WI38 (cell line): ENCODE results near the gene NLGN1.
"Not testable (repeated sequence)": the region's sequence is repeated elsewhere in the genome, so short reads cannot be mapped to it uniquely, and the experiment has no call there.

Source experiments
- H3K4me3 ChIP-seq: 2 replicates; pipeline ENCODE4 v1.5.1; 2011; ENCODE audit warnings: low read depth, mild to moderate bottlenecking, control low read depth, low read length
- TF ChIP-seq, protein P1 (sequence below): IDR thresholded peaks from 2 replicates; pipeline ENCODE4 v1.5.1; 2012; ENCODE audit warnings: low read depth, mild to moderate bottlenecking, control low read depth, low read length

The NLGN1 gene

DNA sequence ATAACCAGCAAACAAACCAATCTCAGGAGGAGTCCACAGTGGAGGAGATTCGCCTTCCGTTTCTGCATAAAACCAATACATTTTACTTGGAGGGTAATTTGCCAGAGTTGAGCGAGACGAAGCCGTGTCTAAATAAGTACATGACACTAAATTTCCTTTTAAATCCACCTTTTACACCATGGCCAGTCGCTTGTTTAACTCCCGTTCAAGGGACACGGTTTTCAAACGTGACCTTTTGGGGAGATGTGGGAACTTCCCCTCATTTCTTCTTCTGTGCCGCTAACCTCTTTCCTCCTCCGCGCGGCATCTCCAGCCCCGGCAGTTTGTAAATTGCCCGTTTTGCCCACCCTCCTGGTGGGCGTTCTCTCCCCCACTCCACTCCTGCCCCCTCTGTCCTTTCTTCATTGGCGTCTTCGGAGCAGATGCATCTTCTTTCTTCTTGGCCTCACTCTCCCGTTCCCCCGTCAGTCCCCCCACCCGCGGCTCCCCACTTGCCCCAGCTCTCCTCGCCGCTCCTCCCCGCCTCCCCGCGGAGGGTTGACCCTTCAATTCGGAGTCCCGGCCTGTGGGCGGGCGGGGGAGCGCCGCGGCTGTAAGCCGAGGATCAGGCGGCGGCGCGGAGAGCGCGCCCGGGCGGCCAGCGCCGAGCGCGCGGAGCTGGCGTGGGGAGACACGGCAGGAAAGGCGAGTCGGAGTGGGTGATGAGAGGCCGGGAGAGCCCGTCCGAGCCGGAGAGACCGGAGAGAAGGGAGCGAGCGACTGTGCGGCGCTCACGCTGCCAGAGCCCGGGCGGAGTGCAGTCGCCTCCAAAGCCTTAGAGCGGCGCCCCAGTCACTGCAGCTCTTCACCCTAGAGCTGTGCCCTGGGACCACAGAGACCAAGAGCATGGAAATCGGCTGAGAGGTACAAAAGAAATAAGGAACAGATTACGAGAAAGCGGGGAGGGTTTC, at the start of gene NLGN1:
Gene NLGN1 (plus strand): TSS at position 584 of the 950 bp plus-strand sequence.
- TF ChIP-seq, protein P1, sequence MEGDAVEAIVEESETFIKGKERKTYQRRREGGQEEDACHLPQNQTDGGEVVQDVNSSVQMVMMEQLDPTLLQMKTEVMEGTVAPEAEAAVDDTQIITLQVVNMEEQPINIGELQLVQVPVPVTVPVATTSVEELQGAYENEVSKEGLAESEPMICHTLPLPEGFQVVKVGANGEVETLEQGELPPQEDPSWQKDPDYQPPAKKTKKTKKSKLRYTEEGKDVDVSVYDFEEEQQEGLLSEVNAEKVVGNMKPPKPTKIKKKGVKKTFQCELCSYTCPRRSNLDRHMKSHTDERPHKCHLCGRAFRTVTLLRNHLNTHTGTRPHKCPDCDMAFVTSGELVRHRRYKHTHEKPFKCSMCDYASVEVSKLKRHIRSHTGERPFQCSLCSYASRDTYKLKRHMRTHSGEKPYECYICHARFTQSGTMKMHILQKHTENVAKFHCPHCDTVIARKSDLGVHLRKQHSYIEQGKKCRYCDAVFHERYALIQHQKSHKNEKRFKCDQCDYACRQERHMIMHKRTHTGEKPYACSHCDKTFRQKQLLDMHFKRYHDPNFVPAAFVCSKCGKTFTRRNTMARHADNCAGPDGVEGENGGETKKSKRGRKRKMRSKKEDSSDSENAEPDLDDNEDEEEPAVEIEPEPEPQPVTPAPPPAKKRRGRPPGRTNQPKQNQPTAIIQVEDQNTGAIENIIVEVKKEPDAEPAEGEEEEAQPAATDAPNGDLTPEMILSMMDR, result no peak

DNA sequence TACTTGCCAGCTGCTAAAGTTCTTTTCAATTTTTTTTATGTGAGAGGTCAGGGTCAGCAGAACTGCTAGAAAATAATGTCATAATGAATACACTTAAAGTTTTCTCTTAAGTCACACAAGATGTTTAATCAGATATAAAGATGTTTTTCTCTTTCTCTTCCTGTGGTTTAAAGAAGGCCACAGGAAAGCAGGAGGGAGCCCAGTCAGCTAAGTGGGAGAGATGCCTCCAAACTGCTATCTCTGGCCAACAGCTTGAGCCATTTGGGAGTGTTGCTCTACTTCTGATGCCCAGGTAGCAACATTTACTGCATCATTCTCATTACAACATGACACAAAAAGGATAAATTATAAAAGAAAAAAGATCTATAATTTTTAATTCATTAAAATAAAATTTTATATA, 45.7 kb upstream of the NLGN1 start:
- H3K4me3 ChIP-seq, result no peak overlapping the region
- TF ChIP-seq, protein P1, result no peak

More for the DNA sequence above, at the start of gene NLGN1:
- peak within 1 kb of the TSS; percentile 80 for H3K4me3 ChIP-seq

DNA sequence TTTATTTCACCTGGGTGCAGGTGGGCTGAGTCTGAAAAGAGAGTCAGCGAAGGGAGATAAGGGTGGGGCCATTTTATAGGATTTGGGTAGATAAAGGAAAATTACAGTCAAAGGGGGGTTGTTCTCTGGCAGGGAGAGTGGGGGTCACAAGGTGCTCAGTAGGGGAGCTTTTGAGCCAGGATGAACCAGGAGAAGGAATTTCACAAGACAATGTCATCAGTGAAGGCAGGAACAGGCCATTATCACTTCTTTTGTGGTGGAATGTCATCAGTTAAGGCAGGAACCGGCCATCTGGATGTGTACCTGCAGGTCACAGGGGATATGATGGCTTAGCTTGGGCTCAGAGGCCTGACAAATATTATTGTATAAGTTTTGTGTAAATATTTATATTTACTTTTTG, 44.4 kb upstream of the NLGN1 start:
- H3K4me3 ChIP-seq, result not testable (repeated sequence)

DNA sequence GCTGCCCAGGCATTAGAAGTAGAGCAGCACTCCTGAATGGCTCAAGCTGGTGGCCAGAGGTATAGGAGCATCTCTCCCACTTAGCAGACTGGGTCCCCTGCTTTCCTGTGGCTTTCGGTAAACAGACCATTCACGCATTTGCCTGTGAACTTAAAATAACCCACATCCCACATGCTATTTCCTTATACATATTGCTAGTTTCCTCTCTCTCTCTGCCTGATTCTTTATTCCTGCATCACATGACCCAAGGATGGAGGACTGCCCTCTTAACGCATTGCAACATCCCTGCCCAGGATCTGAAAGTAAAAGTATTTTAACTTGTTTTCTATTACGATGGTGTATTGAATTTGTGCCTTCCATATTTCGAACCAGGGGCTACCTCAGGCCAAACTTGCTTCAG, 43.4 kb upstream of the NLGN1 start:
- H3K4me3 ChIP-seq, result peak overlapping the region; percentile 8
- TF ChIP-seq, protein P1, result no peak

DNA sequence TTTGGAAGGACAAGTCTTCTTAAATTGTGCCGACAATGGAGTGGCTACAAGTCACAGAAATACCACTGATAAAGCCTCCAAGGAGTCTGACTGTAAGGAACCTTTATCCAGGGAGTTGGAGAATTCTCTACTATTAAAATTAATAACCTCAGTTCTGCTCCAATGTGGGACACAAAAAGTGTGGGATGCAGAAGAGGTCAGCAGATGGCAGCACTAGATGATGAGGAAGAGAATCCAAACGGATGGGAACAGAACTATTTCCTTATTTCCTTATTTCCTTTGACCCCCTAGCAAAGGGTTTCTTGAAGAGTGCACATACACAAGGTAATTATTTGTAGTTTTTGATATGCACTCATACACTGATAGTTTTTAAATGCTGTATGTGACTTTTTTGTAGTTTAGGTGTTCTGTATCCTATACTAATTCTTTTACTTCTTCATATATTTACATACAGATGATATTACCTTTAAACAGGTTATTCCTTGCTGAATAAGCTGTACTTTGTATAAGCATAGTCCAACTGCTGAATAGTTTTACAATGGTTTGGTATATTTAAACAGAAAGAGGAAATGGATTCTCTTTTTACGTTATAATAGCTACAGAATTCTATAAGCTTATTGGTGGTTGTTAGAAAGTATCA, 25.6 kb upstream of the NLGN1 start:
- no peak overlapping the region for H3K4me3 ChIP-seq
- TF ChIP-seq, protein P1, result peak; percentile 37

DNA sequence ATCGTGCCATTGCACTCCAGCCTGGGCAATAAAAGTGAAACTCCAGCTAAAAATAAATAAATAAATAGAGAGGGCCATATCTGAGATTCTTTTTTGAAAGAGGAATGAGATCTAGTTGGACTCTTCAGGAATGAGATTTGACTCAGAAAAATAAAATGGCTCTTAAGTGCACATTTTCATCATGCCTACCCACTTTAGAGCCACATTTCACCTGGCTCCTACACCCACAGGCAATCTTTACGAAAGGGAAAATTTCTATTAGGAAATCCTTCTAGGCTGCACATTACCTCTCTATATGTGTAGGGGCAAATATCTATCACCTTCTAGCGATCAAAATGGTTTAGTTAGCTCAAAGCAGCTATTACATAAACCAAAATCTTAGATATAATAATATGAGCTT, 16.9 kb upstream of the NLGN1 start:
- TF ChIP-seq, protein P1, result no peak
- H3K4me3 ChIP-seq, result no peak overlapping the region

DNA sequence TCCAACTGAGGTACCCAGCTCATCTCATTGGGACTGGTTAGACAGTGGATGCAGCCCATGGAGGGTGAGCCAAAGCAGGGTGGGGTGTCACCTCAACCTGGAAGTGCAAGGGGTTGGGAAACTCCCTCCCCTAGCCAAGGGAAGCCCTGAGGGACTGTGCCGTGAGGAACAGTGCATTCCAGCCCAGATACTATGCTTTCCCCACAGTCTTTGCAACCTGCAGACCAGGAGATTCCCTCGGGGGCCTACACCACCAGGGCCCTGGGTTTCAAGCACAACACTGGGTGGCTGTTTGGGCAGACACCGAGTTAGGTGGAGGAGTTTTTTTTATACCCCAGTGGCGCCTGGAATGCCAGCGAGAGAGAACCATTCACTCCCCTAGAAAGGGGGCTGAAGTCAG, 15.6 kb upstream of the NLGN1 start:
- not testable (repeated sequence) for H3K4me3 ChIP-seq

DNA sequence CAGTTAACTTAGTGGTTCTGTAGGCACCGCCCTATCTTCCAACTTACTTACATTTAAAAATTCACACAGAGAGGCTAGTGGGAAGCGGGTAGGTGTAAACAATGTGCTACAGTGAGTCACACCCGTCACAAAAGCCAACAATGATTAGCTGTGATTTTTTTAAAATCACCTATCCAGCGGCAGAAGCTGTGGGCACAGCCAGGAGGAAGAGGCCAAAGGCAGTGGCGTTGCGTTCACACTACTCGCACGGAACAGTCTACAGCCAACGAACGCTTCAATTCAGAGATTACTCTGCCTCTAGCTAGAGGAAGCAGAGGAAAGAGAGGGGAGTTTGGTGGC, 2.5 kb upstream of the NLGN1 start:
- peak overlapping the region; percentile 80 for H3K4me3 ChIP-seq
- TF ChIP-seq, protein P1, result no peak
